Measurements from ENCODE around the gene CDH4.

The CDH4 gene

GRCh38 chr20:61510778-61511330, 258.8 kb downstream of the CDH4 start:
- ChIA-PET CTCF (no interaction called here), POLR2A (ENCODE audit: low non-redundant PET) (no interaction called here)
- H3K27ac ChIP-seq, result no peak overlapping the region
- TF ChIP-seq CTCF (conservative IDR thresholded peaks at IDR 0.05; ENCODE audit: low read depth), result no peak
- no peak for DNase-seq (ENCODE audit: low spot score)

GRCh38 chr20:61512475-61512874, 260.4 kb downstream of the CDH4 start:
- ChIA-PET POLR2A (ENCODE audit: low non-redundant PET) (no interaction called here), CTCF (interaction anchor here (0.6 kb wide), 1 partner anchor 577 kb away, joined by 3 read pairs; no protein-coding TSS in a partner anchor)
- DNase-seq (ENCODE audit: low spot score), result no peak
- TF ChIP-seq CTCF (conservative IDR thresholded peaks at IDR 0.05; ENCODE audit: low read depth), result no peak
- H3K27ac ChIP-seq, result no peak overlapping the region

GRCh38 chr20:61513124-61514017, 261.3 kb downstream of the CDH4 start:
- TF ChIP-seq CTCF (conservative IDR thresholded peaks at IDR 0.05; ENCODE audit: low read depth), result no peak
- DNase-seq (ENCODE audit: low spot score), result no peak
- H3K27ac ChIP-seq, result no peak overlapping the region
- ChIA-PET CTCF (no interaction called here), POLR2A (ENCODE audit: low non-redundant PET) (no interaction called here)

- H3K27ac ChIP-seq, result no peak overlapping the region
- no peak for TF ChIP-seq CTCF (conservative IDR thresholded peaks at IDR 0.05; ENCODE audit: low read depth)
- POLR2A ChIA-PET (ENCODE audit: low non-redundant PET), result no interaction called here
- no peak for DNase-seq (ENCODE audit: low spot score)
- CTCF ChIA-PET, result no interaction called here
Observed at GRCh38 chr20:61514018-61514365, 261.9 kb downstream of the CDH4 start.

GRCh38 chr20:61514396-61514795, 262.3 kb downstream of the CDH4 start:
- TF ChIP-seq CTCF (conservative IDR thresholded peaks at IDR 0.05; ENCODE audit: low read depth), result no peak
- no peak overlapping the region for H3K27ac ChIP-seq
- ChIA-PET CTCF (no interaction called here), POLR2A (ENCODE audit: low non-redundant PET) (no interaction called here)
- no peak for DNase-seq (ENCODE audit: low spot score)

- TF ChIP-seq CTCF (conservative IDR thresholded peaks at IDR 0.05; ENCODE audit: low read depth), result no peak
- POLR2A ChIA-PET (ENCODE audit: low non-redundant PET), result no interaction called here
Observed at GRCh38 chr20:61514805-61515505, 262.9 kb downstream of the CDH4 start.

More at GRCh38 chr20:61514805-61515505, 262.9 kb downstream of the CDH4 start:
- no peak overlapping the region for H3K27ac ChIP-seq
- no peak for DNase-seq (ENCODE audit: low spot score)
- CTCF ChIA-PET, result no interaction called here
